GM19035 (cell line): ENCODE results near the gene PRKAR1A.
"Not testable (repeated sequence)": the region's sequence is repeated elsewhere in the genome, so short reads cannot be mapped to it uniquely, and the experiment has no call there.

ENCODE experiments used
- ATAC-seq: cut with Tn5 transposase; IDR thresholded peaks from one replicate; pipeline ENCODE4 v1.9.1; 2021; ENCODE audit not compliant: unreplicated experiment

Gene PRKAR1A

GRCh38 chr17:68512247-68512959, at the start of gene PRKAR1A:
Gene PRKAR1A (plus strand): TSS chr17:68512430. CDS start chr17:68515400, 2,970 bp downstream.
- peak; percentile 91 for ATAC-seq

- ATAC-seq: no peak
Observed at GRCh38 chr17:68463211-68464019, 48.8 kb upstream of the PRKAR1A start.

- no peak for ATAC-seq
Observed at GRCh38 chr17:68468334-68468733, 43.9 kb upstream of the PRKAR1A start.

- ATAC-seq: no peak
Observed at GRCh38 chr17:68468788-68469187, 43.4 kb upstream of the PRKAR1A start.

GRCh38 chr17:68470961-68471360, 41.3 kb upstream of the PRKAR1A start:
- no peak for ATAC-seq

GRCh38 chr17:68480885-68481284, 31.3 kb upstream of the PRKAR1A start:
- no peak for ATAC-seq

- ATAC-seq: no peak
Observed at GRCh38 chr17:68482576-68483041, 29.6 kb upstream of the PRKAR1A start.

GRCh38 chr17:68484458-68484857, 27.8 kb upstream of the PRKAR1A start:
- no peak for ATAC-seq

- ATAC-seq: no peak
Observed at GRCh38 chr17:68489919-68490318, 22.3 kb upstream of the PRKAR1A start.

GRCh38 chr17:68491381-68492231, 20.6 kb upstream of the PRKAR1A start:
- no peak for ATAC-seq

- ATAC-seq: not testable (repeated sequence)
Observed at GRCh38 chr17:68492394-68493054, 19.7 kb upstream of the PRKAR1A start.

- ATAC-seq: no peak
Observed at GRCh38 chr17:68495081-68495480, 17.1 kb upstream of the PRKAR1A start.

GRCh38 chr17:68497885-68498319, 14.3 kb upstream of the PRKAR1A start:
- ATAC-seq: peak; percentile 97

- ATAC-seq: peak; percentile 35
Observed at GRCh38 chr17:68498479-68499326, 13.5 kb upstream of the PRKAR1A start.

GRCh38 chr17:68499587-68499986, 12.6 kb upstream of the PRKAR1A start:
- no peak for ATAC-seq

- no peak for ATAC-seq
Observed at GRCh38 chr17:68501074-68501473, 11.2 kb upstream of the PRKAR1A start.

- no peak for ATAC-seq
Observed at GRCh38 chr17:68505951-68506350, 6.3 kb upstream of the PRKAR1A start.

- ATAC-seq: no peak
Observed at GRCh38 chr17:68507576-68507975, 4.7 kb upstream of the PRKAR1A start.

- ATAC-seq: no peak
Observed at GRCh38 chr17:68509141-68510057, 2.8 kb upstream of the PRKAR1A start.
